ENCODE measurements around the gene POLR1G.

Gene POLR1G

DNA sequence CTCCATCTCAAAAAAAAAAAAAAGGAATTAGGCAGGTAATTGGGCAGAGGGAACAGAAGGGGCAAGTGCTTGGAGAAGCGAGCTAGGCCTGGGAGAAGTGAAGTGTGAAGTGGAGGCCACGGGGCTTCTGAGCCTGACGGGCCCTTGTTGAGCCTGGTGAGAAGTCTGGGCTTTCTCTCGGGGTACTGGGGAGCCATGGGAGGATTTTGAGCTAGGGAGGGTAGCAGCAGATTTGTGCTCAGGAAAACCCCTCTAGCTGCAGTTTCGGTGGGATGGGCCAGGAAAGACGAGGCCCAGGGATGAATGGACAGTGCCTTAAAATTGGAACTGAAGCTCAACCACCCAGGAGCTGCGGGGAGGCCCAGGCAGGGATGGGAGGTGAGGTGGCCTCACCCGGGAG, 8.0 kb downstream of the POLR1G start:
- TF ChIP-seq, protein P1, sequence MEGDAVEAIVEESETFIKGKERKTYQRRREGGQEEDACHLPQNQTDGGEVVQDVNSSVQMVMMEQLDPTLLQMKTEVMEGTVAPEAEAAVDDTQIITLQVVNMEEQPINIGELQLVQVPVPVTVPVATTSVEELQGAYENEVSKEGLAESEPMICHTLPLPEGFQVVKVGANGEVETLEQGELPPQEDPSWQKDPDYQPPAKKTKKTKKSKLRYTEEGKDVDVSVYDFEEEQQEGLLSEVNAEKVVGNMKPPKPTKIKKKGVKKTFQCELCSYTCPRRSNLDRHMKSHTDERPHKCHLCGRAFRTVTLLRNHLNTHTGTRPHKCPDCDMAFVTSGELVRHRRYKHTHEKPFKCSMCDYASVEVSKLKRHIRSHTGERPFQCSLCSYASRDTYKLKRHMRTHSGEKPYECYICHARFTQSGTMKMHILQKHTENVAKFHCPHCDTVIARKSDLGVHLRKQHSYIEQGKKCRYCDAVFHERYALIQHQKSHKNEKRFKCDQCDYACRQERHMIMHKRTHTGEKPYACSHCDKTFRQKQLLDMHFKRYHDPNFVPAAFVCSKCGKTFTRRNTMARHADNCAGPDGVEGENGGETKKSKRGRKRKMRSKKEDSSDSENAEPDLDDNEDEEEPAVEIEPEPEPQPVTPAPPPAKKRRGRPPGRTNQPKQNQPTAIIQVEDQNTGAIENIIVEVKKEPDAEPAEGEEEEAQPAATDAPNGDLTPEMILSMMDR (IDR thresholded peaks at IDR 0.05; ENCODE audit: extremely low read depth, missing control alignments): no peak
- DNase-seq (ENCODE audit: low spot score): no peak

DNA sequence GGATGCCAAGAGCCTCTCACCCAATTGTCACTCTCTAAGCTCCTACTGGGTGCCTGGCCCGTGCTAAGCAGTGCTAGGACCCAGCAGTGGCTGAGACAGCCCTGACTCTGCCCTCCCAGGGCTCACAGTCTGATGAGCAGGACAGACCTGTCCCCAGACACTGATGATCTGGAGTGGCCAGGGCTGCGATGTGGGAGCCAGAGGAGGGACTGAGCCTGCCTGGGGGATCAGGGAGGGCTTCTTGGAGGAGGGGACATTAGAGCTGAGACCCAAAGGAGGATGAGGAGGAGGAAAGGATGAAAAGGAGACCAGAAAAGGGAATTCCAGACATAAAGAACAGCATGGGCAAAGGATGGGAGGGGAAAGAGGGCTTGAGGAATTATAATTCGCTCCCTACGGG, 10.7 kb downstream of the POLR1G start:
- DNase-seq (ENCODE audit: low spot score): no peak
- TF ChIP-seq, protein P1 (IDR thresholded peaks at IDR 0.05; ENCODE audit: extremely low read depth, missing control alignments): no peak

DNA sequence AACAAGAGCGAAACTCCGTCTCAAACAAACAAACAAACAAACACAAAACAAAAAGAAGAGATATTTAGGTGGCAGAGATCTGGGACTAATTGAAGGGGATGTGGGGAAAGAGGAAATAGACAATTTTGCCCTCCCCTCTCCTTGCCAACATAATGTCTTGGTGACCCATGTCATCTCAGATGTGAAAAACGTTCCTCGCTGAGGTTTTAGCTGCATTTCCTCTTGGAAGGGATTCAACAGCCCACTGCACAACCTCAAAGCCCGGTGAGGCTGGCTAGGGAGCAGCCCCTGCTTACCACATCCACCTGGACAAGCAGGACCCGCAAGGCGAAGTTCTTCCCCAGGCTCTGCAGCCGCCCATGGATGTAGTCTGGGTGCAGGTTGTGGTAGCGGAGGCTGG, 12.4 kb downstream of the POLR1G start:
- TF ChIP-seq, protein P1 (IDR thresholded peaks at IDR 0.05; ENCODE audit: extremely low read depth, missing control alignments): no peak
- no peak for DNase-seq (ENCODE audit: low spot score)

DNA sequence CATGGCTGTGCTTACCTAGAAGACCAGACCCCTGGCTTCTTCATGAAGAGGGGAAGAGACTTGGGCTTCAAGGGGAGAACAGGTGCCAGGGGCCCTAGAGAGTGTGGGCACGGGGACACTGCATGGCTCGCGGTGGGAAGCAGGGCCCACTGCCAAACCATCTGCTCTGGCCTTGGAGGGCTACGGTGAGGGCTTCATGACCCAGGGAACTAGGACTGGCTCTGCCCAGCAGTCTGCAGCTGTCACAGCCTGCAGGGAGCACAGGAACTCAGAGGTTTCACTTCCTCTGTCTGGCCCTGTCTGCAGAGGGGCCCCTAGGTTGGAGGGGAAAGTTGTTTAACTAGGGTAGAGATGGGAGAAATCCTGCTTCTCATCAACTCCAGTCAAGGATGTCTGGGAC, 13.0 kb downstream of the POLR1G start:
- DNase-seq (ENCODE audit: low spot score): peak; percentile 78

DNA sequence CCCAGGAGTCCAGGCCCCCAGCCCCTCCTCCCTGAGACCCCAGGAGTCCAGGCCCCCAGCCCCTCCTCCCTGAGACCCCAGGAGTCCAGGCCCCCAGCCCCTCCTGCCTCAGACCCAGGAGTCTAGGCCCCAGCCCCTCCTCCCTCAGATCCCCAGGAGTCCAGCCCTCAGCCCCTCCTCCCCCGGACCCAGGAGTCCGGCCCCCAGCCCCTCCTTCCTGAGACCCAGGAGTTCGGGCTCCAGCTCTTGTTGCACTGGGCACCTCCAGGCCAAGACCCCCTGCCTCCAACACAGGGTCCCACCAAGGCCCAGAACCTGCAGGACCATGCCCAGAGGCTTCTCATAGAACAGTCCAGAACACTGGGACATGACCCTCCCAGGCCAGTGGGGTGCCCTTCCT, 13.5 kb downstream of the POLR1G start:
- no peak for DNase-seq (ENCODE audit: low spot score)
- TF ChIP-seq, protein P1 (IDR thresholded peaks at IDR 0.05; ENCODE audit: extremely low read depth, missing control alignments): no peak

More for the DNA sequence above, 13.0 kb downstream of the POLR1G start:
- TF ChIP-seq, protein P1 (IDR thresholded peaks at IDR 0.05; ENCODE audit: extremely low read depth, missing control alignments): no peak

DNA sequence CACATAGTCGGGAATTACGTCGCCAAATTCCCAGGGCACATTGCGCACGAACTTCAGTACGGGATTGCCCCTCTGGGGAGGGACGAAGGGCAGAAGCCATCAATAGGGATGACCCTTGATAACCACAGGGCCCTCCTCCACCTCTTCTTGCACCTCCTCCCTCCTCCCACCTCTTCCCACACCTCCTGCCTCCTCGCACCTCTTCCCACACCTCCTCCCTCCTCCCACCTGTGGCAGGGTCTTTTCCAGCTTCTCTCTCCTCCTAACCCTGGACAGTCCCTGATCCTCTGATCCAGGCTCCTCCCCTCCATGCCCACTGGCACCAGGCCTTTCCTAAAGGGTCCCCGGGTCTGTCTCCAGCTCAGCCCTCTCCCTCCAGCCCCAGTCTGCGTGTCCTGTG, 13.9 kb downstream of the POLR1G start:
- DNase-seq (ENCODE audit: low spot score): no peak
- TF ChIP-seq, protein P1 (IDR thresholded peaks at IDR 0.05; ENCODE audit: extremely low read depth, missing control alignments): no peak

DNA sequence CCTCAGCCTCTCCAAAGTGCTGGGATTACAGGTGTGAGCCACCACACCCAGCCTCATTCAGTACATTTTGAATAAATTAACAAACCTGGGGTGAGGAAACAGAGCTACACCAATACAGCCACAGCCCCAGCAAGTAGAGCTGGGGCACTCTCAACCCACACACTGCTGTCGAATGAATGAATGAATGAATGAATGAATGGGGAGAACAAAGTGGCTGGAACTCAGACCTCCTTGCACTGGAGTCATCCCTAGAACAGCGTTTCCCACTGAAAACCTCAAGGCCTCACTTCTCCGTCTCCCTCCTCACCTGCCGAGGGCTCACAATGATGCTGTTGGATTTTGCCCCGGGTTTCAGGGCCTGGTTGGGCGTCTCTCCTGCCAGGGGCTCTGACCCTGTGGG, 14.4 kb downstream of the POLR1G start:
- TF ChIP-seq, protein P1 (IDR thresholded peaks at IDR 0.05; ENCODE audit: extremely low read depth, missing control alignments): no peak
- no peak for DNase-seq (ENCODE audit: low spot score)
